HepG2 (cell line): ENCODE results near the gene KHK. TPM values are rescaled to one million over a fixed set of nuclear protein-coding genes. Genes with fewer than 3 reads are reported as not detected.
A peak's percentile ranks its signal among the peaks of the same experiment; 100 is the strongest.

Experiments
- CHCHD3 ChIP-seq: sonication (generic); formaldehyde crosslinking; IDR thresholded peaks from 2 replicates; pipeline ENCODE4 v1.8.0; 2022; ENCODE audit warnings: mild to moderate bottlenecking, missing genetic modification reagents, moderate library complexity
- FOXO1 ChIP-seq: sonication (generic); formaldehyde crosslinking; IDR thresholded peaks from 2 replicates; pipeline ENCODE4 v1.4.0; 2020; ENCODE audit warnings: missing genetic modification reagents
- GABPB1 ChIP-seq: IDR thresholded peaks from 2 replicates; pipeline ENCODE4 v1.6.1; 2016; ENCODE audit warnings: mild to moderate bottlenecking, missing genetic modification reagents, moderate library complexity, missing compliant biosample characterization
- GATA4 ChIP-seq: sonication (generic); IDR thresholded peaks from 2 replicates; pipeline ENCODE4 v1.6.1; 2016; ENCODE audit warnings: antibody characterized with exemption, low read depth, borderline replicate concordance
- HOXA7 ChIP-seq: sonication (generic); formaldehyde crosslinking; IDR thresholded peaks from 2 replicates; pipeline ENCODE4 v1.8.1; 2022; ENCODE audit warnings: mild to moderate bottlenecking, missing genetic modification reagents, moderate library complexity
- NONO ChIP-seq, 2 experiments: fragments of 450-650 bp in 1 of 2; sonication (generic) in 1 of 2; formaldehyde crosslinking in 1 of 2; IDR thresholded peaks in 1 of 2; conservative IDR thresholded peaks in 1 of 2; 2 replicates each; pipeline versions ENCODE4 v1.6.1 to v1.8.0; 2017 to 2022; ENCODE audit warnings: mild to moderate bottlenecking in 1 of 2, missing genetic modification reagents in 1 of 2, moderate library complexity in 1 of 2
- SMAD3 ChIP-seq: sonication (generic); formaldehyde crosslinking; IDR thresholded peaks from 2 replicates; pipeline ENCODE4 v1.4.0; 2020; ENCODE audit warnings: missing genetic modification reagents
- SNRNP70 ChIP-seq: fragments of 200-400 bp; formaldehyde crosslinking; IDR thresholded peaks from 2 replicates; pipeline ENCODE4 v1.6.1; 2017; ENCODE audit warnings: mild to moderate bottlenecking, low read depth, low read length, moderate library complexity
- TBP ChIP-seq: sonication (generic); formaldehyde crosslinking; IDR thresholded peaks from 2 replicates; pipeline ENCODE4 v1.5.0; 2020; ENCODE audit warnings: missing genetic modification reagents
- THYN1 ChIP-seq: sonication (generic); formaldehyde crosslinking; IDR thresholded peaks from 2 replicates; pipeline ENCODE4 v1.8.1; 2023; ENCODE audit warnings: low read depth, mild to moderate bottlenecking, moderate library complexity, missing genetic modification reagents, borderline replicate concordance
- ZC3H13 ChIP-seq: sonication (generic); formaldehyde crosslinking; IDR thresholded peaks from 2 replicates; pipeline ENCODE4 v1.8.1; 2023; ENCODE audit warnings: mild to moderate bottlenecking, missing genetic modification reagents, moderate library complexity
- ZNF121 ChIP-seq: sonication (generic); formaldehyde crosslinking; IDR thresholded peaks from 2 replicates; pipeline ENCODE4 v1.5.0; 2020; ENCODE audit warnings: mild to moderate bottlenecking, missing genetic modification reagents
- ZNF777 ChIP-seq: sonication (generic); formaldehyde crosslinking; IDR thresholded peaks from 2 replicates; pipeline ENCODE4 v1.4.0; 2020; ENCODE audit warnings: missing genetic modification reagents
- ZNF841 ChIP-seq: sonication (generic); formaldehyde crosslinking; IDR thresholded peaks from 2 replicates; pipeline ENCODE4 v1.8.1; 2023; ENCODE audit warnings: missing genetic modification reagents, borderline replicate concordance
- polyA plus RNA-seq, 8 experiments: library from polyadenylated mRNA; depleted of rRNA in 3 of 8; stranded (reverse) in 7 of 8; unstranded in 1 of 8; fragments of >200 nt; fragmentation: Illumina TruSeq in 4 of 8; extraction: Trizol in 4 of 8; gene quantifications; 2 replicates each; pipeline versions ENCODE4 v1.2.1 to v1.2.3, GENCODE V29; 2011 to 2016; ENCODE audit warnings: low read depth in 4 of 8, missing spikeins in 1 of 8, mixed read lengths in 1 of 8; ENCODE audit not compliant: insufficient read depth in 1 of 8
- total RNA-seq, 5 experiments: library from RNA; depleted of rRNA; stranded (reverse); fragments of >200 nt; fragmentation: Illumina TruSeq; extraction: Trizol; gene quantifications; 2 replicates each; pipeline ENCODE4 v1.2.3, GENCODE V29; 2016; ENCODE audit warnings: low read depth in 1 of 5
- TF ChIP-seq, protein P1 (sequence below): IDR thresholded peaks from 2 replicates; pipeline ENCODE4 v1.6.1; 2016; ENCODE audit warnings: control low read depth
- TF ChIP-seq, protein P2 (sequence below): sonication (generic); formaldehyde crosslinking; IDR thresholded peaks from 2 replicates; pipeline ENCODE4 v1.4.0; 2020; ENCODE audit warnings: mild to moderate bottlenecking, missing genetic modification reagents, borderline replicate concordance
- TF ChIP-seq, protein P3 (sequence below): sonication (generic); formaldehyde crosslinking; IDR thresholded peaks from 2 replicates; pipeline ENCODE4 v1.5.0; 2020; ENCODE audit warnings: mild to moderate bottlenecking, missing genetic modification reagents
- TF ChIP-seq, protein P4 (sequence below): sonication (generic); formaldehyde crosslinking; IDR thresholded peaks from 2 replicates; pipeline ENCODE4 v1.4.0; 2020; ENCODE audit warnings: missing genetic modification reagents

The KHK gene
- total and polyA plus RNA-seq, 2 of the 13 experiments (the other 11 are each of a cell fraction or from before 2014, with no cell fraction given), result 40.9 to 99.2 TPM

DNA sequence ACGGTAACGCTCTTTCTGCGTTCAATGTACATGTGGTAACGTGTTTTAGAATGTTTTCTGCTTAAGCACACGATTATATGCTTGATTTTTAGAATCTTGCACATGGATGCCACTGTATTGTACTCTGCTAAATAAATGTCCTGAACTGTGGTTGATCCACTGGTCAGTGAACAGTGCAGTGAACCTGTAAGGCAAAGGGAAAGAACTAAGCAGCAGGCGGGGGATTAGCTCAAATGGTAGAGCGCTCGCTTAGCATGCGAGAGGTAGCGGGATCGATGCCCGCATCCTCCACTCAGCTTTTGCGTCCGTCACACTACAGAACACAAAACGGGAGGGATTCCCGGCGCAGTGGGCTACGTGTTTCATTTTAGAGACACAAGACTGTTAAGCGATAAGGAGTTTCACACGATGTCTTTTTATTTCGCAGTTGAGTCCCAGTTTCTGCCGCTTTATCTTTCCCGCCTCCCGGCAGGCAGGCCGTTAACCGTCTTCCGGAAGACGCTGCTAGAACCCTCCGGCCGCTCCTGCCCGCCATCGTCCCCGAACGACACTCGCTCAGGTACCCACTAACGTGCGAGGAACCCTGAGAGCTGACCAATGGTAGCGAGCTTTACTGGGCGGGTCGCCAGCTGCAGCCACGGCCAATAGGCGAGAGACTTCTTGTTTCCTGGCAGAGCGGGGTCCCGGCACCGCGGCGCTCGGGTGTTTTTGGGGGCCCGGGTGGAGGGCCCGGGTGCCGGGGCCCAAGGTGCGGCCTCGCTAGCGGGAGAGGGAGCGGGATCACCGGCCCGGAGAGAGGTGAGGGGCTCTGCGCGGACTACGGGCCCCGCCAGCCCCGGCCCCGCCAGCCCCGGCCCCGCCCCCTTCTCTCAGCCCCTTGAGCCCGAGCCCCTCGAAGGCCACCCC is 35.3 kb upstream of the KHK start, which contains the start of gene AGBL5 (continued):
- TF ChIP-seq, protein P1, sequence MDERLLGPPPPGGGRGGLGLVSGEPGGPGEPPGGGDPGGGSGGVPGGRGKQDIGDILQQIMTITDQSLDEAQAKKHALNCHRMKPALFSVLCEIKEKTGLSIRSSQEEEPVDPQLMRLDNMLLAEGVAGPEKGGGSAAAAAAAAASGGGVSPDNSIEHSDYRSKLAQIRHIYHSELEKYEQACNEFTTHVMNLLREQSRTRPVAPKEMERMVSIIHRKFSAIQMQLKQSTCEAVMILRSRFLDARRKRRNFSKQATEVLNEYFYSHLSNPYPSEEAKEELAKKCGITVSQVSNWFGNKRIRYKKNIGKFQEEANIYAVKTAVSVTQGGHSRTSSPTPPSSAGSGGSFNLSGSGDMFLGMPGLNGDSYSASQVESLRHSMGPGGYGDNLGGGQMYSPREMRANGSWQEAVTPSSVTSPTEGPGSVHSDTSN (CRISPR knock-in tag), result 0 out of 2 replicates have a peak, but pooled peaks have one; percentile 24
- TF ChIP-seq HOXA7 (0 out of 2 replicates have a peak, but pooled peaks have one; percentile 81), SMAD3 (CRISPR knock-in tag) (peak; percentile 80), GATA4 (peak; percentile 8; the same call in 1 of the 2 replicates), ZNF841 (CRISPR knock-in tag) (0 out of 2 replicates have a peak, but pooled peaks have one; percentile 73), NONO (IDR thresholded peaks at IDR 0.05) (no peak), NONO (CRISPR knock-in tag; conservative IDR thresholded peaks at IDR 0.05) (peak; percentile 88), TBP (CRISPR knock-in tag) (no peak; the same call in 1 of the 2 replicates), CHCHD3 (CRISPR knock-in tag) (0 out of 2 replicates have a peak, but pooled peaks have one; percentile 75), FOXO1 (peak; percentile 15; the same call in 1 of the 2 replicates), ZNF121 (peak; percentile 22; the same call in 1 of the 2 replicates), THYN1 (CRISPR knock-in tag) (0 out of 2 replicates have a peak, but pooled peaks have one; percentile 34), SNRNP70 (no peak), ZC3H13 (CRISPR knock-in tag) (peak; percentile 59), GABPB1 (CRISPR knock-in tag) (peak; percentile 91), ZNF777 (CRISPR knock-in tag) (peak; percentile 36; the same call in 1 of the 2 replicates)
- TF ChIP-seq, protein P2, sequence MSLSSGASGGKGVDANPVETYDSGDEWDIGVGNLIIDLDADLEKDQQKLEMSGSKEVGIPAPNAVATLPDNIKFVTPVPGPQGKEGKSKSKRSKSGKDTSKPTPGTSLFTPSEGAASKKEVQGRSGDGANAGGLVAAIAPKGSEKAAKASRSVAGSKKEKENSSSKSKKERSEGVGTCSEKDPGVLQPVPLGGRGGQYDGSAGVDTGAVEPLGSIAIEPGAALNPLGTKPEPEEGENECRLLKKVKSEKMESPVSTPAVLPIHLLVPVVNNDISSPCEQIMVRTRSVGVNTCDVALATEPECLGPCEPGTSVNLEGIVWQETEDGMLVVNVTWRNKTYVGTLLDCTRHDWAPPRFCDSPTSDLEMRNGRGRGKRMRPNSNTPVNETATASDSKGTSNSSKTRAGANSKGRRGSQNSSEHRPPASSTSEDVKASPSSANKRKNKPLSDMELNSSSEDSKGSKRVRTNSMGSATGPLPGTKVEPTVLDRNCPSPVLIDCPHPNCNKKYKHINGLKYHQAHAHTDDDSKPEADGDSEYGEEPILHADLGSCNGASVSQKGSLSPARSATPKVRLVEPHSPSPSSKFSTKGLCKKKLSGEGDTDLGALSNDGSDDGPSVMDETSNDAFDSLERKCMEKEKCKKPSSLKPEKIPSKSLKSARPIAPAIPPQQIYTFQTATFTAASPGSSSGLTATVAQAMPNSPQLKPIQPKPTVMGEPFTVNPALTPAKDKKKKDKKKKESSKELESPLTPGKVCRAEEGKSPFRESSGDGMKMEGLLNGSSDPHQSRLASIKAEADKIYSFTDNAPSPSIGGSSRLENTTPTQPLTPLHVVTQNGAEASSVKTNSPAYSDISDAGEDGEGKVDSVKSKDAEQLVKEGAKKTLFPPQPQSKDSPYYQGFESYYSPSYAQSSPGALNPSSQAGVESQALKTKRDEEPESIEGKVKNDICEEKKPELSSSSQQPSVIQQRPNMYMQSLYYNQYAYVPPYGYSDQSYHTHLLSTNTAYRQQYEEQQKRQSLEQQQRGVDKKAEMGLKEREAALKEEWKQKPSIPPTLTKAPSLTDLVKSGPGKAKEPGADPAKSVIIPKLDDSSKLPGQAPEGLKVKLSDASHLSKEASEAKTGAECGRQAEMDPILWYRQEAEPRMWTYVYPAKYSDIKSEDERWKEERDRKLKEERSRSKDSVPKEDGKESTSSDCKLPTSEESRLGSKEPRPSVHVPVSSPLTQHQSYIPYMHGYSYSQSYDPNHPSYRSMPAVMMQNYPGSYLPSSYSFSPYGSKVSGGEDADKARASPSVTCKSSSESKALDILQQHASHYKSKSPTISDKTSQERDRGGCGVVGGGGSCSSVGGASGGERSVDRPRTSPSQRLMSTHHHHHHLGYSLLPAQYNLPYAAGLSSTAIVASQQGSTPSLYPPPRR, result peak; percentile 56; the same call in 1 of the 2 replicates
- TF ChIP-seq, protein P3, sequence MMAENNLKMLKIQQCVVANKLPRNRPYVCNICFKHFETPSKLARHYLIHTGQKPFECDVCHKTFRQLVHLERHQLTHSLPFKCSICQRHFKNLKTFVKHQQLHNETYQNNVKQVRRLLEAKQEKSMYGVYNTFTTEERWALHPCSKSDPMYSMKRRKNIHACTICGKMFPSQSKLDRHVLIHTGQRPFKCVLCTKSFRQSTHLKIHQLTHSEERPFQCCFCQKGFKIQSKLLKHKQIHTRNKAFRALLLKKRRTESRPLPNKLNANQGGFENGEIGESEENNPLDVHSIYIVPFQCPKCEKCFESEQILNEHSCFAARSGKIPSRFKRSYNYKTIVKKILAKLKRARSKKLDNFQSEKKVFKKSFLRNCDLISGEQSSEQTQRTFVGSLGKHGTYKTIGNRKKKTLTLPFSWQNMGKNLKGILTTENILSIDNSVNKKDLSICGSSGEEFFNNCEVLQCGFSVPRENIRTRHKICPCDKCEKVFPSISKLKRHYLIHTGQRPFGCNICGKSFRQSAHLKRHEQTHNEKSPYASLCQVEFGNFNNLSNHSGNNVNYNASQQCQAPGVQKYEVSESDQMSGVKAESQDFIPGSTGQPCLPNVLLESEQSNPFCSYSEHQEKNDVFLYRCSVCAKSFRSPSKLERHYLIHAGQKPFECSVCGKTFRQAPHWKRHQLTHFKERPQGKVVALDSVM (CRISPR knock-in tag), result no peak
- TF ChIP-seq, protein P4, sequence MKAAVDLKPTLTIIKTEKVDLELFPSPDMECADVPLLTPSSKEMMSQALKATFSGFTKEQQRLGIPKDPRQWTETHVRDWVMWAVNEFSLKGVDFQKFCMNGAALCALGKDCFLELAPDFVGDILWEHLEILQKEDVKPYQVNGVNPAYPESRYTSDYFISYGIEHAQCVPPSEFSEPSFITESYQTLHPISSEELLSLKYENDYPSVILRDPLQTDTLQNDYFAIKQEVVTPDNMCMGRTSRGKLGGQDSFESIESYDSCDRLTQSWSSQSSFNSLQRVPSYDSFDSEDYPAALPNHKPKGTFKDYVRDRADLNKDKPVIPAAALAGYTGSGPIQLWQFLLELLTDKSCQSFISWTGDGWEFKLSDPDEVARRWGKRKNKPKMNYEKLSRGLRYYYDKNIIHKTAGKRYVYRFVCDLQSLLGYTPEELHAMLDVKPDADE (CRISPR knock-in tag), result peak; percentile 90; the same call in 1 of the 2 replicates
